Stromal cell of bone marrow (primary cell): ENCODE measurements around the gene TMEM132D.
"Not testable (repeated sequence)": the region's sequence is repeated elsewhere in the genome, so short reads cannot be mapped to it uniquely, and the experiment has no call there.

Experiments used
- DNase-seq: peaks from one replicate; pipeline ENCODE4 v3.0.0-alpha.2; 2012; ENCODE audit warnings: low read depth

TMEM132D gene

DNA sequence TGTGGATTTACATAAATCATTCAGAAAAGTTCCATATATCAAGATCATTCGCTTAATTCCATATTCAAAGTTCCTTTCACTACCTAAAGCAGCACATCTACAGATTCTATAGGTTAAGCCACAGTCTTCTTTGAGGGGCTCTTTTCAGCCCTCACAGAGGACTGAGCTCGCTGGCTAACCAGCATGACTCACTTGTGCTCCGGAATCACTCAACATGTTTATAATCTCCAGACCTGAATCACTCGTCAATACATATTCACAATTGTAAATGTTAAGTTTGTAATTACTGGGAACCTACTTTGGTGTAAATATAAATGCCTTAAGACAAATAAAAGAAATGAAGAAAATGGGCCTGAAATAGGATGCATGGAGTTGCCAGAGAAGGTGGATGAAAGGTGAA, 315.7 kb downstream of the TMEM132D start:
- DNase-seq: no peak

- DNase-seq: no peak
These were observed 318.5 kb downstream of the TMEM132D start for GRCh38 chr12:129585296-129585695.

DNA sequence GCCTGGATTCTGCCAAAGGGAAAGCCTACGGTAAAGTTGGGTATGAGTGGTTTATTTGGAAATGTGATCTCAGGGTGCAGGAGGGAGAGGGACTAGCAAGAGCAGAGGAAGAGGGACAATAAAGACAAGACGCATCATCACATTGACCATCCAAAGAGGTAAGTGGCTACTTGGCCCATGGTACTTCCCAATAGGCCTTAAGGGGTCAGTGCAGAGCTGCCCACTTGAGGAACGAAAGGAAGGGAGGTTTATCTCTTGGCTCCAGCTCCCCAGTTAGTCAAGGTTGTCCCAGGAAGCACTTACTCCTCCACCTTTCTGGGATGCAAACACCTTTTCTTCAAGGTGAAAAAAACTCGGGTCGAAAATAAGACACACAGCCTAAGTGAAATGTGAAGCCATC, 323.9 kb downstream of the TMEM132D start:
- DNase-seq: no peak

DNA sequence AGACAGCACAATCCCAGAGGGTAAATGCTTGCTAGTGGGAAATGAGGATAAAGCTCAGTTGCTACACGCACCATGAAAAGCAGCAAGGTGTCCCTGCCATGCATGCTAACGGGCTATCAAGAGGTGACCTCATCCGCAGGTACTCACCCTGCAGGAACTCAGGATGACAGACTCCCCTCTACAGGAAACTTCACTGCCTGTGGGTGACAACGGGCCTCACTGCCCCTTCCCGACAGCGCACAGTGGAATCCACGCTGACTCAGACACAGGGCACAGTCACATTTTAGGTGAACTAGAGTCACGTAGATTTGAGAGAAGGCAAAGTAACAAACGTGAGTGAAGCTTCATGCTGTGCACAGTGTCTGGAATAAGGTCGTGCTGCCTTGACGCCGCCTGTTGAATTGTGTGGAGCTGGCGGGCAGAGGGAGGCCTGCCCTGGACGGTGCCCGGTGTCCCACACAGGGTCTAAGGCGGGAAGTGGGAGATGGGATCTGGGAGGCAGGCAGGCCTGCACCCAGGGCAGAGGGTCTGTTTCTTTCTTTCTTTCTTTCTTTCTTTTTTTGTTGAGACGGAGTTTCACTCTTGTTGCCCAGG, 331.8 kb downstream of the TMEM132D start:
- no peak for DNase-seq

GRCh38 chr12:129570796-129571400, 332.9 kb downstream of the TMEM132D start:
- DNase-seq: no peak

GRCh38 chr12:129566800-129567199, 337.0 kb downstream of the TMEM132D start:
- DNase-seq: no peak

- no peak for DNase-seq
These were observed 339.1 kb downstream of the TMEM132D start for GRCh38 chr12:129564768-129565167.

DNA sequence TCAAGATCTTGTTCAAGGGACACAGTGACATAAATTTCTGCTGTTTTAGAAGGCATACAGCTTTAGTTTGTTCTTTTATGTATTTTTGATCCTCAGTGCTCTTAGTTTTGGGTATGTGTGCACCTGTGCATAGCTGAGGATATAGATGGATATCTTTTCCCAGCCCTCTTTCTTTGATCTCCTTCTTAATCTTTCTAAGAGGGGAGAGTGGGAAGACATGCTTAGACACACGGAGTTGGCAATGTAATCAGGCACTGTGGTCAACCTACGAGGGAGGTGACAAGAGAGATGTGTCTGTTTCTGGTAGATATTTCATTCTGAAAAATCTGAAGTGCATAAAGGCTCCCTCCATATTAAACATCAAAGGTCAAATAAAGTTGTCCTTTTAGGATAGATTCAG, 340.6 kb downstream of the TMEM132D start:
- DNase-seq: no peak

DNA sequence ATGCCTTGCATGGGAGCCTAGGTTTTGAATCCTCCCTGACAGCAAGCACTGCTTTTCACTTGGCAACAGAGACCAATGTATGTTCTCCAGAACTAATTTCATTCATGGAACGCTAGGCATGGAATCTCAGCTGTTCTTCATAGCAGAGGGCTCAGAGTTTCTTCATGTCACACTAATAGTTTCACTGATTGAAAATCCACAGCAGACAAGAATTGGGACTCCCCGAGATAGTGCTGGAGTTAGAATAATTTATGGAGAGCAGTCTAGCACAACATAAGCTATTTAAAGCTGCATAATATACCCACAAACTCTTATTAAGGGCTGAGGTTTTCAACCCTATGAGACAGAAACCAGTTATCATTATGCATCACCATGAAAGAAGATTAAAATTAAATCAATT, 342.5 kb downstream of the TMEM132D start:
- no peak for DNase-seq

DNA sequence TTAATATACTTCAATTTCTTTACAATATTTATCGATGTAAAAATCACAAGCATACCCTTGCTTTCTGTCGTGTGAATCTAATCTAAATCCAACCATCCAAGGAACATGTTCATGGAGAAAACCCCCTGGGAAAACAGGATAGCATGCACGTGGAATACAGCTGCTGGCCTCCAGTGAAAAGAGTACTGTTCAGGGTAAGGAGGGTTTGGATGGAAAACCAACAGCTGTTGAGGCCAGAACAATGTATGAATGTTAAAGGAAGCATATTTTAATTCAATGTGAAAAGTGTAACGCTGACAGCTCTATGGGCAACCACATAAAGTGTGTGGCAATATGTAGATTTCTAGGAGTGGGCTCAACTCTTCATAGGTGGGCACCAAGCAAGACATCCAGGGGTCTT, 344.0 kb downstream of the TMEM132D start:
- DNase-seq: no peak

DNA sequence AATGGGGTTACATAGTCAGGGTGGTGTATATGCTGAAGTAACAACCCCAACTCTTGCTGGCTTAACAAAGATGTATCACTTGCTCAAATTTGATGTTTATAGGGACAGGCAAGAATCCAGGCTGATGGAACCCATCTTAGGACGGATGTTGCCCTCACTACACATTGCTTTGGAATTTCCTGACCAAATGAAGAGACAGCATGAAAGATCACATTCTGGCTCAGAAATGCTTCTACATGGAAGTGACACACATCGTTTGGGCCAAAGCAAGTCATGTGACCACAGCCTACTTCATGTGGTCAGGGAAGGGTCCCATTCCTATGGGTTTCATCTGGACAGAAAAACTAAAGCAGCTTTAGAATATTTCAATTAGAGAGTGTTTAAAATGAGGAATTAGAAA, 345.8 kb downstream of the TMEM132D start:
- DNase-seq: no peak

GRCh38 chr12:129556082-129556481, 347.7 kb downstream of the TMEM132D start:
- DNase-seq: no peak

GRCh38 chr12:129552996-129553750, 350.7 kb downstream of the TMEM132D start:
- DNase-seq: no peak

- no peak for DNase-seq
These were observed 352.4 kb downstream of the TMEM132D start for GRCh38 chr12:129551441-129551840.

DNA sequence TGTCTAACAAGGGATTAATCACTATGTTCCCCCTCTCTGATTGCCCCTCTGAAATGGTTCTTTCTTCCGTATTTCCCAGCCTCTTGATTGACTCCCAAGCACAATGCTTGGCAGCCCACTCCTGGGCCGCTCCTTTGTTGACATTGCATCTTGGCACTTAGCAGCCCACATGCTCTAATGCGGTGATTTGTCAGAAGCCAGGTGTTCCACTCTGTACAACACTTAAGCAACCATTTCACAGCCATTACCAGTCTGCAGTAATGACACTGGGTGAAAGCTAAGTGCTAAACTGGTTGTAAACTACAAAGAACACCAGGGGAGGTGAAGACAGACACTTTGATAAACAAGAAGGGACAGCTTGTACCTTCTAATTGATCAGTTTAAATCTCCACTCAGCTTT, 353.5 kb downstream of the TMEM132D start:
- DNase-seq: no peak

- no peak for DNase-seq
These were observed 354.2 kb downstream of the TMEM132D start for GRCh38 chr12:129549656-129550055.

DNA sequence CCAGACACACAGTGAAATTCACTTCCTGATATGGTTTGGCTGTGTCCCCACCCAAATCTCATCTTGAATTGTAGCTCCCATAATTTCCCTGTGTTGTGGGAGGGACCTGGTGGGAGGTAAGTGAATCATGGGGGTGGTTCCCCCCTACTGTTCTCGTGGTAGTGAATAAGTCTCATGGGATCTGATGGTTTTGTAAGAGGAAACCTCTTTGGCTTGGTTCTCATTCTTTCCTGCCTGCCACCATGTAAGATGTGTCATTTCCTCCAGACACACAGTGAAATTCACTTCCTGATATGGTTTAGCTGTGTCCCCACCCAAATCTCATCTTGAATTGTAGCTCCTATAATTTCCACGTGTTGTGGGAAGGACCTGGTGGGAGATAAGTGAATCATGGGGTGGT, 354.8 kb downstream of the TMEM132D start:
- DNase-seq: not testable (repeated sequence)

DNA sequence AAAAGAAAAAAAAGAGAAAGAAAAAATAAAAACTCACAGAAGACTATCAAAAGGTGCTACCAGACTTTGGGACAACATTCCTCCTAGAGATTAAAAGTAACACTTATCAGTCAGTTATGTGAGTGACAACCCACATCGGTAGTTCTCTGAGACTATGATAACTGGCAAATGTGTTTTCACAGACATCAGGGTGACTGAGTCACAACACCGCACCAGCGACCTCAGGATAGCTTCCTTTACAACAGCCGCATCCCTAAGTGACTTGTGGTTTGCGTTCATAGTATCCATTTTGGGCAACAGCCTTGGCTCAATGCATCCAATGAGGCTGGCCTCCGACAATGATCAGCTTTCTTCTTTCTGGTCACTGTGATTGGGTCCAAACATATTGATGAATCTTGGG, 359.1 kb downstream of the TMEM132D start:
- DNase-seq: no peak

DNA sequence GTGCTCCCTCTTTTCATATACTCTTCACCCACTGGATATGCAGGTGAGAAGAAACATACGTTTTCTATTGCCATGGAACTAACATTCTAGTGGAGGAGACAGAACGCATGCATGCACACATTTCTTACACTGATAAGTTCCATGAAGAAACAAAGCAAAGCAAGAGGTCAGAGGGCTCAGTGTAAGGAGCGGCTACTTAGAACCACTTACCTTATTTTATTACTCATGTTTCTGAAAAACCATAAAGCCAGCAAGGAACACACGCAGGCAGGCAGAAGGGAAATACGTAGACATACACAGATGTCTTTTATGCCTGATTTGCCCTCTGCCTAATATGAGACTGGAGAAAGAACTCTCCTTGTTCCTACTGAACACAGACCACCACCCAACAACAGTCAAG, 362.9 kb downstream of the TMEM132D start:
- DNase-seq: no peak

GRCh38 chr12:129540249-129540648, 363.6 kb downstream of the TMEM132D start:
- no peak for DNase-seq

DNA sequence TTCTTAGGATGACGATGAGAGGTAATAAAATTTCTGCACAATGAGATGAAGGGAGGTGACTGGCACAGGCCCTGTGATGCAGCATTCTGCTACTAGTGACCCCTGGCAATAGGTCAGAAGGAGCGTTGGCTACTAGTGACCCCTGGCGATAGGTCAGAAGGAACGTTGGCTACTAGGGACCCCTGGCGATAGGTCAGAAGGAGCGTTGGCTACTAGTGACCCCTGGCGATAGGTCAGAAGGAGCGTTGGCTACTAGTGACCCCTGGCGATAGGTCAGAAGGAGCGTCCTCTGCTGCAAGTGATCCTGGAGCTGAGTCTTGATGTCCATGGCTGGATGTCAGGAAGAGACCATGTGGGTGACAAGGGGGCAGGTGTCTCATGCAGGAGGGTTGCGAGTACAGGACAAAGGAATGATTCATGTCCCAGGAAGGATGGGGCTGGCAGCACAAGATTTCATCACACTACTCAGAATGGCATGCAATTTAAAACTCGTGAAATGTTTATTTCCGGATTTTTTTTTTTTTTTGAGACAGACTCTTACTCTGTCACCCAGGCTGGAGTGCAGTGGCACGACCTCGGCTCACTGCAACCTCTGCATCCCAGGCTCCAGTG, 365.0 kb downstream of the TMEM132D start:
- DNase-seq: not testable (repeated sequence)

DNA sequence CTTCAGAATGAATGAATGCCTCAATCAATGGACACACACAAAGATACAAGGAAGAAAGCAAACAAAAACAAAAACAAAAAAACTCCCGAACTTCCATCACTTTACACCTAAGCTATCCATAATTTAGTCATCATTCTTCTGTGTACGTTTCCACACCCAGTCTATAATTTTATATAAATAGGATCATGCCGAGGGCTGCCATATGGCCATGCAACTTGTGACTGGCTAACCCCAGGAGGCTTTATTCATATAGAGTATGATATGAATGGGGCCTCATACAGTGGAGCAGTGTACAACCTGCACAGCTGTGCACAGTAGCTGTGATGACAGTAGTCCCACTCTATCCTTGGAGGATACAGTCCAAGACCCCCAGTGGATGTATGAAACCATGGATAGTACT, 365.7 kb downstream of the TMEM132D start:
- no peak for DNase-seq
